Stimulated activated naive CD8-positive, alpha-beta T cell treated with anti-CD3 and anti-CD28 coated beads, Interleukin-15, Interleukin-2, amounts not matched to agents 100 U/mL and 50 U/mL, for 24 hours (primary cell): ENCODE measurements around the gene CFAP100.

Experiments
- ATAC-seq: fragments of 150-1000 bp; cut with Tn5 transposase; one replicate; pipeline ENCODE4 v1.10.0; 2021
- DNase-seq: peaks from one replicate; pipeline ENCODE4 v3.0.0; 2021

Gene CFAP100

DNA sequence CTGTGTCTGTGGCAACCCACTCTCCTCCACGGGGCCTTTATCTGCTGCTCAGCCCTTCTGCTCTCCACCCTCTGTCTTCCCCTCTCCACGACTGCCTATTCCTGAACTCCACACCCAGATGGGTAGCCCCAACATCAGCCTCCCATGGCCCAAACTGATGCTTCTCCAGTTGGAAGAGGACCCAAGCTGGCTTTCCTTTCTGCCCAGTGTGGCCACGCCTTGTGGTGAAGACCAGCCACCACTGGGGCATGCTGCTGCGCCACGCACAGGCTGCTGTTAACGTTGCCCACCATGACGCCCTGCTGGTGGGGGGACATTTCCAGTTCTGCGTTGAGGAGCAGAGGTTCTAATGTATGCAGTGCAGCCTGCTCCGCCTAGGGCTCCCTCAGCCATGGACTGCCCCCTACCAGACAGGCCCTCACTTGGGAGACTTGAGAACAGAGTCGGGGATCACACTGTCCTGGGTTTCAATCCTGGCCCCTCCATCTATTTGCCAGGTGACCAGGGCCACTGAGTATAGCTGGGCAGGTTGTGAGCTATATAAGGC is 26.9 kb downstream of the CFAP100 start:
- DNase-seq (no peak), ATAC-seq (no peak)

DNA sequence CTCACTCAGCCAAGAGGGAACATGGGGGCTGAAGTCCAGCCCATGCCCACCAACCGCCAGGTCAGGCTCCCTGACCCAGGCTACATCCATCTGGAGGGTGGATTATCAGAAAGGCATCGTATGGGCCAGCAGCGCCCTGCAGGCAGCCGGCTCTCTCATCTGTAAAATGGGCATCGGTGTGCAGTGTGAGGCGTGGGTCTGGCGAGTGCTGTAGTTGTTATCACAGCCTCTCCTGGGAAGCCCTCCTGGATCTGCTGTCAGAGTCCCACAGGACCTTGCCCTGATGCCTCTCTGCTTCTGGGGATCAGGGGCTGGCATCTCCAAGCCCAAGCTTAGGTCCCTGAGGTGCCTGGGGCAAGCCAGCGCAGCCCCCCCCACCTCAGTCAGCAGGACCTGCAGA is 27.4 kb downstream of the CFAP100 start:
- ATAC-seq = no peak
- DNase-seq = no peak

DNA sequence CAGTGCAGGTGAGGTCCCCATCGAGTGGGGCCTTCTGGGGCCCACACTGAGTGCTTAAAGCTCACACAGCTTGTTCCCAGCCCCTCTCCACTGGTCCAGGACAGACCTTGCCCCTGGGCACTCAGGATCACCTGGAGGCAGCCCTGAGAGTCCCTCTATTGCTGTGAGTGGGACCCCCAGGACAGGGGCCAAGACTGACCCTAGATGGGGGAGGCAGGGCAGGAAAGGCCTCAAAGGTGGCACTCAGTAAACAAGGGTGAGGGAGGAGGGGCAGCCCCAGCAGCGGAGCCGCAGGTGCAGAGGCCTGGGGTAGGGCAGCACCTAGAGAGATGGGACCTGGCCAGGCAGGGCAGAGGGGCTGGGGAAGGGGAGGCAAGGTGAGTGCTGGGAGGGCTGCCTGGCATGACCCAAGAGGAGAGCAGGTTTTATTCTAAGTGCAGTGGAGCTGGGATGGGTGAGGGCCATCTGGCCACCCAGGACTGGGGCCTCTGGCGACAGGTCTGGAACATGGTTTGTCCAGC is 27.9 kb downstream of the CFAP100 start:
- no peak for DNase-seq
- no peak for ATAC-seq

DNA sequence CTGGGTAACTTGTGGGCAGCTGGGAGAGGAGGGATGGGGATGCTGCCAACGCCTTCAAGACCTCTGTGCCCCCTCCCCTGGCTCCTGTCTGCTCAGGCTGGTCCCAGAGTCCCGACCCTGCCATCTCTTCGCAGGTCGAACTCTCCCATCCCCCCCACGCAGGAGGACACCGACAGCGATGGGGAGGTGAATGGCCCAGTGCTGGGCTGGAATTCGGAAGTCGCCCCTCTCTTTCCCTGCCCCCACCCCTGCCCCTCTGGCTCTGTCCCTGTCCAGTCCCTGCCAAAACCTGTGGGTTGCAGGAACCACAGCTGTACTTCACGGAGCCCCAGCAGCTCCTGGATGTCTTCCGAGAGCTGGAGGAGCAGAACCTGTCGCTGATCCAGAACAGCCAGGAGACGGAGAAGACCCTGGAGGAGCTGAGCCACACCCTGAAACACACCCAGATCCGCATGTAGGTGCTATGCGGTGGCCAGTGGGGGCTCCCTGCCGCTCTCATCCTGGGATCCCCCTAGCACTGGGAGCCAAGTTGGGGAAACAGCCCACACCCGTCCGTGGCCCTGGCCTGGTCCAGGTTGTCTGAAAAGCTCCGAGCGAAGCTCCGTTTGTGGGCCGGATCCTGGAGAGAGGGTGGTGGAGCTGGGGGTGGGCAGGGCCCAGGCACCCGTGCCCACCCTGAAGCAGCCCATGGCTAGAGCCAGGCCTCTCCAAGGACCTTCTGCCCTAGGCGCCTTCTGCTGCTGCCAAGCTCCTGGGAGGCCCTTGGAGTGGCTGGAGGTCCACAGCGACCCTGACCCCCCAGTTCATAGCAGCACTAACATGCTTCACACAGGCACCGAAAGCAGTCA is 28.7 kb downstream of the CFAP100 start:
- DNase-seq (no peak), ATAC-seq (no peak)

DNA sequence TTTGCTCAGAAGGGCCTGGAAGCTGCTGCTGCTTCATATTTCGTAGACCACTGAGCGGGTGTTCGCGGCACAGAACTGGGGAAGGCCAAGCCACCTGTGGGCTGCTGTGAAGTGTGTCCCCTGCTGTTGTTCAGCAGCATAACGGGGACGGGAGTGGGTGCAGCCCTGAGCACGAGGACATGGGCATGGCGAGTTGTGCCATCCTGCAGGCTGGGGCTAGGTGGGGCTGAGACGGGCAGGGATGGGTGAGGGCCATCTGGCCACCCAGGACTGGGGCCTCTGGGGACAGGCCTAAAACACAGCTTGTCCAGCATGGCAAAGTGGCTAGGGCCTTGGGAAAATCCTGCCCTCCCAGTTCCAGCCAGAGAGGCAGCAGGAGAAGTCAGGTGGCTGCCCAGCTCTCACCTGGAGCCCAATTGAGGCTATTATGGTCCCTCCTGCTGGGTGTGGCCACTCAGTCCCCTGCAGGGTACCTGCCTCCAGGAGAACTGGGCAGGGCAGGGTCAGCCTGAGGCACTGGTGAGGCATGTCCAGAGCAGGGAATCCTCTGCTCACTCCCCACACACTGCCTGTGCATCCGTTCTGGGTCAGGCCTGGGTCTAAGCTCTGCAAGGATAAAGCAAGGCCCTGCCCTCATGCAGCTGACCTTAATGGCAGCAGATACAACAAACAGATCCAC is 29.5 kb downstream of the CFAP100 start:
- no peak for DNase-seq
- no peak for ATAC-seq

DNA sequence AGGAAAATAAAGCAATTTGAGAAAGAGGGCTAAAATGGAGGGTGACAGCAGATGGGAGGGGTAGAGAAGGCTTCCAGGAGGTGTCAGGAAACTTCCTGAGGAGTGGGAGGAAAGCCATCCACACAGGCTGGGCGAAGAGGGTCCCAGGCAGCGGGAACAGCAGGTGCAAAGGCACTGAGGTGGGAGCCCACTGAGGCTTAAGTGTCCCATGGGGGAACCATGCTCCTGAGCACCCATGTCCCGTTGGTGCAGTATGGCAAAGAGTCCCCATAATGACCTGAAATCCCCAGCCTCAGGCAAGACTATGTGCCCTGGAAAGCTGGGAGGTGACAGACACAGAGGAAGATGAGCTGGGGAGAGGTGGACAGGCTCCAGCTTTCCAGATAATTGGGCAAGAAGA is 30.0 kb downstream of the CFAP100 start:
- DNase-seq (no peak), ATAC-seq (no peak)

DNA sequence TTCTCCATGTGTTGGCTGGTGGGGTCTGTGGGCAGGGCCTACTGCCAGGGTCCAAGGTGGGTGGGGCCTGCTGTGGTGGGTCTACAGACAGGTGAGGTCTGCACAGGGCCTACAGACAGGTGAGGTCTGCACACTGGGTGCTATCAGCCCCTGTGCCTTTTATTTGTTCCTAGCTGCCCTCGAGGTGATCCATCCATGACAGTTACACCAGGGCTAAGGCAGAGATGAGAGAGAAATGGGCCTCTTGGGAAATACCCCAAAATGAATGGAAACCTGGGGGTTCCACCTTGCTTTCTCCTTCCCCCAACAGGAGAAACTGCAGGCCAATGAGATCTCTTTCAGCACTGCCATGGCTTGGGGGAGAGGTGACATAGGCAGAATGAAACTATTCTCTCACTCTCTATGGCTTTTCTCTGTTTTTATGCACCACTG is 36.4 kb downstream of the CFAP100 start:
- DNase-seq (no peak), ATAC-seq (peak; percentile 60)

DNA sequence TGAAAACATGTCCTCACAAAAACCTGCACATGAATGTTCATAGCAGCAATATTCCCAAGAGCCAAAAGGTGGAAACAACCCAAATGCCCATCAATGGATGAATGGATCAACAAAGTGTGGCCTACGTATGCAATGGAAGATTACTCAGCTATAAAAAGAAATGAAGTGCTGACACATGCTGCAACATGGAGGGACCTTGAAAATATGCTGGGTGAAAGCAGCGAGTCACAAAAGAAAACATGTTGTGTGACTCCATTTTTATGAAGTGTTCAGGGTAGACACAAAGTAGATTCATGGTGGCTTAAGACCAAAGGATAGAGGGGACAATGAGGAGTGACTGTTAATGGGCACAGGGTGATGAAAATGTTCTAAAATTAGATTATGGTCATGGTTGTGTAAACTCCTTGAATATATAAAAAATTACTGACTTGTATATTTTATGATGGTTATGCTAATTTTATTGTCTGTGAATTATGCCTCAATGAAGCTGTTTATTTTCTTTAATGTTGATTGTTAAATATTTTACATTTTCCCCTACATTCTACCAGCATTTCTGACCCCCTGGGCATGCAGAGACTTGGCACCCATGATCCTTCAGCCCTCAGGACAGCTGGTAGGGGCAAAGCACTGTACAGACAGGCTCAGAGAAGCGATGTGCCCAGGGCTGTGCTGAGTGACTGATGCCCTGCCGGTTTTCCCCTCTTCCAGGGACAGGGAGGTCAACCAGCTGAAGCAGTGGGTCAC is 37.8 kb downstream of the CFAP100 start:
- DNase-seq (no peak), ATAC-seq (no peak)

DNA sequence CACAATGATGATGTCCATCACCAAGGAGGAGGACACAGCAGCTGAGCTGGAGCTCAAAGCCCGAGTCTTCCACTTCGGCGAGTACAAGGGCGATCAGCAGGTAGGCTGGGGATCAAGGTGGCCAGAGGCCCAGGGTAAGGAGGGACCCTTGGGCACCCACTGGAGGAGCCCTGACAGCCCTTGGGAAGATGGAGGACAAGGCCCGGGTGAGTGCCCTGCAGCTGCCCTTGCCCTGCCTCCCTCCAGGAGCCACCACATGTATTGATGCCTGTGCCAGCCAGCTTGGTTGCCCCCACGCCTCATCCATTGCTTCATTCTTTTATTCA is 38.4 kb downstream of the CFAP100 start:
- no peak for DNase-seq
- no peak for ATAC-seq

DNA sequence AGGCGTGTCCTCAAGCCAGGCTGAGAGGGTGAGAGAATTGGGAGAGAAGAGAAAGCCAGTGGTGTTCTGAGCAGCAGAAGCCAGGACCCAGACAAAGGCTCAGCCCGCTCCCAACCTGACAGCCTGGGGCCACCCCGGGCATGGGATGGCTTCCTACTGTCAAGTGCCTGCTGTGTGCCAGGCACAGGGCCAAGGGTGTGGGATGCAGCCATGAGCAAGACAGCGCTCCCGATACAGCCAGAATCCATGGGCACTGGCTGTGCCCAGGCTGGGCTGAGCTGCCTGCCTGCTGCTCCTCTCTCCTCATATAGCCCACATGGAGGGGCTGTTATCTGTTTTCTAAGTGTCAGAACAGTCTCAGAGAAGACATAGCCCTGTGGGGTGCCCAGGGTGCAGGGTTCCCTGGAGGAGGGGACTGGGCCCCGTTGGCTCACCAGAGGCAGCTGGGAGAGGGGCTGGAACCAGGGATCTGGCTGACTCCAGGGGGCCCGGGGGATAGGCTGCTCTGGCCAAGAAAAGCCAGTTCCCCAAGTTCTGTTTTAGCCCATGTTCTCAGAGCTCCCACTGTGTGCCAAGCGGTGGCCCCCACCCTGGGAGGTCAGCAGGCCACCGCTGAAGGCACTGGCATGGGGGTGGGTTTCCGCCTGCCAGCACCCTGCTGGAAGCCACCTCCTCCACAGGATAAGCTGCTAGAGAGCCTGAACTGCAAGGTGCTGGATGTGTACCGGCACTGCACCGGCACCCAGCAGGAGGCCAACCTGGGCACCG is 39.0 kb downstream of the CFAP100 start:
- DNase-seq (no peak), ATAC-seq (no peak)

DNA sequence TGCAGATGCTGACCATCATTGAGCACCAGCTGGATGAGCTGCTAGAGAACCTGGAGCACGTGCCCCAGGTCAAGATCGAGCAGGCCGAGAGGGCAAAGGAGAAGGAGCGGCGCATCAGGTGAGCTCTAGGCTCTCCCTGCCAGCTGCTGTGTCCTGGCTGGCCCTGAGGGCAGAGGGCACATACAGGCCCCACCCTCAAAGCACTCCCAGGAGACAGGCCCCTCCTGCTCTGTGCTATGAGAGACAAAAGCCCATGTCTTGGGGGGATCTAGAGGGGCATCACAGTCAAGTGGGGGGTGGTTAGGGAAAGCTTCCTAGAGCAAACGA is 39.5 kb downstream of the CFAP100 start:
- no peak for DNase-seq
- ATAC-seq = no peak

DNA sequence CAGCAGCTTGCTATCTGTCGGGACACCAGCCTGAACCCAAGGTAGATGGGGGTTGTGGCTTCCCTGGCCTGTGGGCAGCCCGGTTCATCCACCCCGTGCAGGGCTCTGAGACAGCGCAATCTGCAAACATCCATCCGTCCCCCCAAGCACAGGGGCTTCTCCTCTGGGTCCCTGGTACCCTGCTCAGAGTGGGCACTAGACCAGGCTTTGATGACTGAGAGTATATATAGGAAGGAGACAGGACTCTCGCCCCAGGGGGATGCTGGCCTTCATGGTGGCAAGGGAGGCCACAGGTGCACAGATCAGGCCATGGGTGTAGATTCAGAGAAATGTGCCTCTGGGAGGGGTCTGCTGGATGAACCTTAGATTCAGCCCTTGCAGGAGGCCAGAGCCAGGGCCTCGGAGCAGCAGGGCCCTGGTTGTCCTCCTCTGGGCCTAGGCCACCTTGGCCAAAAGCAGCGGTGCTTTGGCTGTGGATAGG is 40.3 kb downstream of the CFAP100 start:
- no peak for DNase-seq
- no peak for ATAC-seq

DNA sequence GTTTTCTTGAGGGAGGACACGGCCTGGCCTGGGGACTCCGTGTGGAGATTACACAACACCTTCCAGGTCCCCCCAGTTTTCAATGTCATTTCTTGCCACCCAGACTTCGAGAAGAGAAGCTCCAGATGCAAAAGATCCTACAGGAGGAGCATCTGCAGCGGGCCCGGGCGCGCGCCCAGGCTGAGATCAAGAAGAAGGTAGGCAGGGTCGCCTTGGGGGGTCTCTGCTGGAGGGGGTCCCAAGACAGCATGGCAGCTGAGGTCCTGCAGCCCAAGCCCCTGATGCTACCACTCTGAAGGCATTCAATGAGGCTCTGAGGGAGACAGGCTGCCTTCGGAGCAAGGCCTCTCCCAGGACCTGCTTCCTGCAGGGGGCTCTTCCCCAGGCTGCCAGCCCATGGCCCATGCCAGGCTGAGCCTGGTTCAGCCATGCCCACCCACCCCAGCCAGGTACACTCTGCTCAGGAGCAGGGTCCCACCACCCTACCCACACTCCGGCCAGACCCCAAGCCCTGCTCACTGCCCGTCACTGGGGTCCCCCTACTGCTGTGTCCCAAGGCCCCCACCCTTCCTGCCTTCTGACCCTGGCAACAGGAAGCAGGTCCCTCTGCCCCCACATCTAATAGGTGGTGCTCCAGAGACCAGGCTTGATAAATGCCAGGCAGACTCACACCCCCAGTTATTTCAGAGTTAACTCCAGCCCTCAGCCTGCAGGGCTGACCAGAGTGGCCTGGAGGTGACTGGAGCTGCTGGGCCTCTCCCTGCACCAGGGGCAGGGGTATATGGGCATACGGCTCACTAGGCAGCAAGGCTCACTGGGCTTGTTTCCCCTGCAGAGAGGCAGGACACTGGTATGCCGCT is 41.0 kb downstream of the CFAP100 start:
- DNase-seq (no peak), ATAC-seq (no peak)

DNA sequence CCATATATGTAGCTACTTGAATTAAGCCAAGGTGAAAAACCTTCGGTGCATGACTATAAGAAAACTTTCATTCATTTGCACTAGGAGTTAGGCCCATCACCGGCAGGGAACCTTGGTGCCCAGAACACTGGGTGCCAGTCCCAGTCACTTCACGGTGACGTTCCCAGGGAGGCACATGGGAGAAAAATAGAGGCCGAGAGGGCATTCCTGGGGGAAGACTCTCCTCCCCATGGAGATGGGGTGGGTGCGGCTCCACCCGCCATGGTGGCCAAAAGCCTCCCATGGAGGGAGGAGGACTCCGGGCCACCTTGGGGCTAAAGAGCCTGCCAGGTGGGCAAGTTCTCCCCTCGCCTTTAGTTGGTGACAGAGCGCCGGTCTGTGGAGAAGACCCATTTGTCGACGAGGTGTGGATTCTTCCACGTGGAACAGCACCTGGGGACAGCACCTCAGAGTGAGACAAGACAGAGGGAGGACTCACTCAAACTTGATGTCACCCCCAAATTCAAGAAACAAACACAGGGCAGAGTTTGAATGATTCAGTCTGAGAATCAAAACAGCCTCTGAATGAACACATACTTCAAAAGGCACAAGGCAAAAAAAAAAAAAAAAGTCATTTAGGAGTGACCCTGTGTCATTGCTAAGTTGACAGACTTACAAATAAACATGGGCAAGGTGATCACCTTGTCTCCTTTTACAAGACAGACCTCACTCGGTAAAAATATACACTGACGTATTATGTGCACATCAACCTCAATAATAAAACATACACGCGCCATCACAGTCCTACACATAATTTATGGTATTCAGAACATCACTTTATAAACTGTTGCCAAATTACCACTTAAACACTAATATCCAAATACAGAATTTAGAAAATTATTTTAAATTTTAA is 42.4 kb downstream of the CFAP100 start:
- DNase-seq = no peak
- no peak for ATAC-seq

DNA sequence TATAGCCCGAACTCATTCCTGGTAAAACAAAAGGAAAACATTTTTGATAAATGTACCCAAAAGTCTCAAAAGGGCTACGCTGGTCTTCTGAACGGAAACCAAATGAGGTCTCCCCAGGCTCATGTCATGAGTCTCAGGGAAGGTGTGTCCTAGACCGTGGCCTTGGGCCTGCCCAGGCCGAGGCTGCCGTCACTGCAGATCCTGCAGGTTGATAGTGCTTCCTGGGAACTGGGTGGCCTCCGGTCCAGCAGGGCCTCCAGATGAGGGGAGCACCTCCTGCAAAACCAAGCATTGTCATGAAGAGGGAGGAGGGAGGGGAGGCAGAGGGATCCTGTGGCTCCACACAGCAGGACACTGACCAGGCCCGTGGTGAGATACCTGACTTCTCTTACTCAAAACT is 43.5 kb downstream of the CFAP100 start:
- no peak for DNase-seq
- ATAC-seq = no peak

DNA sequence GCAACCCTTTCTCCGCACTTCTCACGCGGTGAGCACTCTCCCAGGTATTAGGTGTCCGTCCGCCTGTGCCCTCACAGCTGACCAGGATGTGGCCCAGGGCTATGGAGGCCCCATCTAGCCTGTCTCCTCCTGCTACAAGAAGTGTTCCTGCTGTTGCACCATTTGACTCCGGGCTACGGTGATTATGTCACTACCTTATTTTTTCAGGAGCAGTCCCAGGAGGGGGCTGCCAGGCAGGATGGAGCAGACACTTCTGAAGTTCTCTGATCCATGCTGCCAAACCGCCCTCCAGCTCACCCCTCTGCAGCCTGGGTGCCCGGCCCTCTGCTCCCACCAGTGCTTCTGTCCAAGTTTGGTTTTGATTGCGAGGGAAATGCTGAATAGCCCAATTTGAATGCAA is 44.0 kb downstream of the CFAP100 start:
- ATAC-seq (no peak), DNase-seq (no peak)

DNA sequence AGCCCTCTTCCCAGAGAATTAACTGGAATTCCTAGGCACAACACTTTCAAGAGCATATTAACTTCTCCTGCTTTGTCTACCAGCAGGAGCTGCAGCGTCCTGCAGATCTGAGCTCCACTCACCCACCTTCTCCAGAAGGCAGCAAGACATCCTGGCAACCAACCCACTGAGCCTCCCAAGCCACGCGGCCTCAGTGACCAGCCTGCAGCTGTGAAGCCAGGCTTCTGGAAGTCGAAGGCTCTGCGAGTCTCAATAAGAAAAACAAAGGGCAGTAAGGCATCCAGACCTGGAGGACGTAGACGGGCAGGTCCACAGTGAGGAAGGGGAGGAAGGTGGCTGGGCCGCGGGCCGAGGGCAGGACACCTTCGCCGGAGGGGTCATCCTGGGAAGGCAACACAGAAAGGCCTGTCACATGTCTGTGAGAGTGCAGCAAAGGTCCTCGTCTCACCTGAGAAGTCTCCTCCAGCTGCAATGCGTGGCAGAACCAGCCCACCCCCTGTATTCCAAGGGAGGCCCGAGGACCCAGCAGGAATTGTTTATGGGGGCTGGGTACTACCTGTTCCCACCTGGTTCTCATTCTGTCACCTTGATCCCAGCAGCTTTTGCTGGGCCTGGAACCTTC is 44.7 kb downstream of the CFAP100 start:
- DNase-seq (no peak), ATAC-seq (no peak)

DNA sequence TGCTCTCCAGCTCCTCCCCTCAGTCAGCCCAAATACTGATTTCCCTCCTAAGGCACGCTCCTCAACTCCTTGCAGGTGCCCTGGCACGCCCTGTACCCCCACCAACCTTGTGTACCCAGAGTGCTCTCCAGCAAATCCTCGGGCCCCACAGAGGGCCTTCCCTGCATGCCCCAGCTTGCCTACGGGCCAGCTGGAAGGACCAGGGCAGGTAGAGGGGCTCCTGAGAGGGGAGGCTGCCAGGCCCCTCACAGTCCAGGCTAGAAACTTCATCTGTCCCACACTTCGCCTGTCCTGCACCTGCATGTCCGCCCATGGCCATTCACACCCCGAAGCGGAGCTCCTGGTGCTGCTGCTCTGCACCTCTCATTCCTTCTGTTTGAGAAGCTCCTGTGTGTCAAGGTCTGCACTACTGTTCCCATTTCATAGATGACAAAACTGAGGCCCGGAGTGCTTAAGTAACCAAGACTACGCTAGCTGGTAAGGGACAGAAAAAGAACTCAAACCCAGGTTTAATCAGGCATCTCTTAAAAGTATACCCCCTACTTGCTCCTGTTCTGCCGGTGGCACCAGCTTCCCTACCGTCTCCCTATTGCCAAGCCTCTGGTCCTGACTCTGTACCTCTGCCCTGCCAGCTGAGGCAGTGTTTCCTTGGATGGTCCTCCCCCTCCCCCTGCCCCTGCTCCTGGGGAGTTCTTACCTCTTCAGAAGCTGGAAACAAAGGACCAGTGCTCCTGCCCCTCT is 45.4 kb downstream of the CFAP100 start:
- ATAC-seq (no peak), DNase-seq (no peak)

DNA sequence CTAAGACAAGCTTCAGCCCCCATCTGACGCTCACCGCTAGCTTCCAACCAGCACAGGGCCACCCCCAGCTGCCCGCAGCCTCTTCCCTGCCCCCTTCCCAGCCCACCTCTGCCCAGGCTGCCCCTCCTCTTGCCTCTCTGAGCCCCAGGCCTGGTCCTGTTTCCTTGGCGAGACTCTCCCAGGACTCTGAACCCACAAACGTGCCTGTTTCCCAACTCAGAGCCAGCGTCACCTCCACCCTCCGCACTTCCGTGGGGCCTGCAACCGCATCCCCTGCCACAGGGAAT is 45.9 kb downstream of the CFAP100 start:
- ATAC-seq (no peak), DNase-seq (no peak)
